AG08395 (cell line): Measurements from ENCODE around the gene TMEM231.
"Not testable (repeated sequence)": the region's sequence is repeated elsewhere in the genome, so short reads cannot be mapped to it uniquely, and the experiment has no call there.

Experiments
- DNase-seq: peaks from one replicate; pipeline ENCODE4 v3.0.0; 2012; ENCODE audit warnings: mixed read lengths, low spot score

Gene TMEM231

DNA sequence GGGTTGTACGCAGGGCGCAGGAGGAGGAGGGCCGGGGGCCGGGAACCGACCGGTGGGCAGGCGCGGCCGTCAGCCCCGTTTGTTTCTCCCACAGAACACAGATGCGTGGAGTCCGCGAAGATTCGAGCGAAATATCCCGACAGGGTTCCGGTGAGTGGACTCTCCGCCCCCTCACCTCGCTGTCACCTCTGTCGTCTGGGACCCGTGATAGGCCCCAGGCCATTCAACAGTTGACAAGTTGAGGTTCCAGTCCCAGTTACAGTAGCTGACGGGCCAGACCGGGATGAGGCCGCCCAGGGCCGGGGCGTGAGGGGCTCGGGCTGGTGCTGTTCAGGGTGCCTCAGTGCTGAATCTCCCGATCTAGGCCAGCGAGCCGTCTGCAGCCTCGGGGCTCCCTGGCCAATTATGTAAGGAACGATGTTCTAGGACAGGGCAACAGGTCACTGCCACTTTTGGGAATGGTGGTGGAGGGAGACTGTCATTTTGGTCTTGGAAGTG is 10.8 kb upstream of the TMEM231 start:
- DNase-seq, result no peak

- DNase-seq, result peak; percentile 88
Measured at GRCh38 chr16:75566040-75566757, 10.1 kb upstream of the TMEM231 start, which contains the start of gene GABARAPL2. Gene GABARAPL2, plus strand, starts transcription at chr16:75566379. Its CDS starts 108 bp downstream, at chr16:75566487.

- DNase-seq, result no peak
Measured at GRCh38 chr16:75565640-75566039, 9.6 kb upstream of the TMEM231 start.

- DNase-seq, result peak; percentile 50
Measured at GRCh38 chr16:75559564-75560372, 3.7 kb upstream of the TMEM231 start.

DNA sequence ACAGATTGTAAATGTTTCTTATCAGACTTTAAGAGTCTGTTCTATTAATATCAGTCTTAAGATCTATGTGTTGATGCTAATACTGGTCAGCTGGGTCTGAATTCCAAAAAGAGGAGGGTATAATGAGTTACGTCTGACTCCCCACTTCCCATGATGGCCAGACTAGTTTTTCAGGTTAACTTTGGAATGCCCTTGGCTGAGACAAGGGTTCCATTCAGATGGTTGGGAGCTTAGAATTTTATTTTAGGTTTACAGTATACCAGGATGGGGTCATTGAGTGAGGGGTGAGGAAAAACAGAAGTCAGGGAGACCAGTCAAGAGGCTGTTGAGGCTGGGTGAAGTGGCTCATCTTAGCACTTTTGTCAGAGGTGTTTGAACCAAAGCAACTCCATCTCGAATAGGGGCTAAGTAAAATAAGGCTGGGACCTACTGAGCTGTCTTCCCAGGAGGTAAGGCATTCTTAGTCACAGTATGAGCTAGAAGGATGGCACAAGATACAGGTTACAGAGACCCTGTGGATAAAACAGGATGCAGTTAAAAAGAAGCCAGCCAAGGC is 2.9 kb upstream of the TMEM231 start:
- DNase-seq, result no peak

GRCh38 chr16:75556431-75556950 is 439 bp upstream of the TMEM231 start:
- no peak for DNase-seq

DNA sequence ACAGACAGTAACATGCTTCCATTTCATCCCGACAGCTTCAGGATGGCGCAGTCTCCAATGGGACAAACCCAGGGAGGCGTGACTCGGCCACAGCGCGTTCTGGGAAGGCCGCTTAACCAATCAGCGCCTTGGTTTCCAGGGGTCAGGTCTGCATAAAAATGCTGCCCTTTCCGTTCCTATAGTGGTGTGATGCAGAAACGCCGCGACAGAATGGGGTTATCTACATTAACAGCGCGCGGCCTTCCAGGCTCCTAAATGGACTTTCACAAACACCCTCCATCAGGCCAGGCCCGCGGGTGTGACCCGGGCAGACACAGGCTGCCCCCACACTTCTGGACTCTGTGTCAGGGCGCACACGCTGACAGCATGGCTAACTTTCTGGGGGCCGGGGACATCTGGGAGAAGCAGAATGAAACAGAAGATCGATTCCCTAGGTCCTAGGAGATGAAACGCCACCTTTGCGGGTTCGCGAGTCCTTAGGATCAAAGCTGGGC is 792 bp downstream of the TMEM231 start:
- peak; percentile 94 for DNase-seq

DNA sequence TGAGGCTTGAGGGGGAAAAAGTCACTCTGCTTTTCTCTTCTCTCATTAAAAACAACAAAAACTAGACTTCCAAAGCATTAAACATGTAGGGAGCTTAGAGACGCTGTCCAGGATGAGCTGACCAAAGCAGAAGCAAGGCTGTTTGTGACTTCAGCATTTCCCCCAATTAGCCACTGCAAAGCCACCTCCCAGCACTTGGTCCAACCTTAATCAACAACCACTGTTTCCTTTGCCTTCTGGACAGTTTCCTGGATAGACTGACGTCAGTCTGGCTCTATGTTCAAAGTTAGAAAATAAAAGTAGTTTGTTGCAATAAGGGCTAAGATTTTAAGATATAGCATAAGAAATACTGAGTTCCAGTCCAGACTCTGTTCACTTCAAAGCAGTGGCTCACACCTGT is 3.1 kb downstream of the TMEM231 start:
- no peak for DNase-seq

DNA sequence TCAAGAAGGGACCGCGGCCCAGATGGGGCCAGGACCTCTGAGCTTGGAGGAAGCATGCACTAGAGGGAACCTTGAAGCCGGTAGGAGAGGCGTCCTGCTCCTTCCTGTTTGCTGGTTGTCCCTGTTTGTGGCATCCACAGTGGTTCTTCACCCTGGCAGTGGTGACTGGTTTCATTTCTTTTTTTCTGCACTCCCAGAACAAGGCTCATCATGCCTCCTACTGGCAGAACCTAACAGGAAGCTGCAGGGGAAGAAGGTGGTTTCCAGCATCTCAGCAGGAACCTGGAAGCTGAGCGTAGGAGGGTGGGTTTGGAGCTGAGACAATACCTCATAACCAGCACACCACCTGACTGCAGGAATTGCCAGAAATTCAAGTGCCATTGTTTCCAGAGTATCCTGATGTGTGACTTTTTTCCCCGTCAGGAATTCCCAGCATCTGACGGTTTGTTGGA is 5.8 kb downstream of the TMEM231 start:
- no peak for DNase-seq

GRCh38 chr16:75548456-75548855 is 7.6 kb downstream of the TMEM231 start:
- not testable (repeated sequence) for DNase-seq

- no peak for DNase-seq
Measured at GRCh38 chr16:75546293-75546692, 9.8 kb downstream of the TMEM231 start.

GRCh38 chr16:75545879-75546278 is 10.2 kb downstream of the TMEM231 start:
- DNase-seq, result not testable (repeated sequence)

DNA sequence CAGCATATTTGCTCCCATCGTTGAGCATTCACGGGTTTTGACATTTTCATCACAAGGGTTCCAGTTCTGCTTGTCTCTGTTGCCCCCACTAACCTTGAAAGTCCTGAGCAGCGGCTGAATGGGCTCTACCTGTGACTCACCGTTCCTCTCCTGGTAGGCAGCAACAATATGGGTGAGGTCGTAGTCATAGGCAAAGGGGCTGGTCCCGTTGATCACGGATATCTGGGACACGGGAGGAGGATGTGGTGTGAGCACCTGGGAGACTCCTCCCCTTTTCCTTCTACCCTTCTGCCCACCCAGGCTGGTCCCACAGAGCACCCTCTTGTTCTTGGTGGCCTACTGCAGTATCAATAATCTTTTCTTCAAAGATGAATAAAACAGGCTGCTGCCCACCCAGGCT is 13.6 kb downstream of the TMEM231 start:
- DNase-seq, result not testable (repeated sequence)

GRCh38 chr16:75541236-75541635 is 14.8 kb downstream of the TMEM231 start:
- DNase-seq, result no peak

DNA sequence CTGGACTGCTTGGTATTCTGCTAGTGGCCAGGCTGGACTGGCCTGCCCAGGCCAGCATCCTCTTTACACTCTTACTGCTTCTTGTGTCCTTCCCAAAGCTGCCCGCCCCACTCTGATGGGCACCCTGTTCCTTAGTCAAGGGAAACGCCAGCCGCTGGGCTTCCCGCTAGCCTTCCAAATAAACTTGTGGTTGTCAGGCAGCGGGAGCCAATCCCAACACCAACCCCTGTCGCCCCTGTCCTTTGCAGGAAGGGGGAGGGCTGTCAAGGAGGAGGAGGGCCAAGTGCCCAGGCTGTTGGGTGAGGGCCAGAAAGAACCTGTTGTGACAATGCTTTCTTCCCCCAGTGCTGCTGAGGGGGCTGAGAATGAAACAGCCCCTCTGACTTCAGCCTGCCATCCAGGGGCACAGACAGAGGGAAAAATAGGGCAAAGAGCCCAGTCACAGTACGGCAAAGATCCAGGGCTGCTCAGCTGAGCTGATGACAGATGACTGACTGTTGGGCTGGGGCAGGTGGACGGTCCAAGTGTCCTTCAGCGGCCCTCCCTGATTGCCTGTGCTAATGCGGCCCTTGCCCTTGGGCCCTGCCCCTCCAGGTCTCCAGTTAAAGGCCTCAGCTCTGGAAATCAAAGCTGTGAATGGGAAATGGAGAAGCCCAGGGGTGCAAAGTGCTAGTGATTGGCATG is 17.0 kb downstream of the TMEM231 start:
- DNase-seq, result not testable (repeated sequence)

DNA sequence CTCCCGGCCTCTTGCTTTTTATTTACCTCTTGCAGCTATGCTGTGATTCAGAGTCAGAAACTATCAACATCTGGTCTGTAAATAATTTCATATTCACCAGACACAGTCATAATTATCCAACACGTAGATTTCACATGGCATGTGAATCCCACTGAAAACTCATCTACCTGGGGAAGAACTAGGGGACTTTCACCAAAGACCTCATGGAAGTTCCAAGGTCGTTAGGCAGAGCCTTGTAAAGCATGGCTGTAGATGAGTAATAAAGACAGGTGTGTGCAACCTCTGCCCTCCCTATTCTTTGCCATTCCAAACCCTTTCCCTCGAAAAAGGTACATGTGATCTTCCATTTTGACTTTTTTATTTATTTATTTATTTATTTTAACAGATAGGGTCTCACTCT is 18.3 kb downstream of the TMEM231 start:
- DNase-seq, result no peak

- no peak for DNase-seq
Measured at GRCh38 chr16:75535901-75536300, 20.2 kb downstream of the TMEM231 start, which contains the start of gene CHST5. Gene CHST5, minus strand, starts transcription at chr16:75536108. Its CDS starts 5,724 bp downstream, at chr16:75530384.

DNA sequence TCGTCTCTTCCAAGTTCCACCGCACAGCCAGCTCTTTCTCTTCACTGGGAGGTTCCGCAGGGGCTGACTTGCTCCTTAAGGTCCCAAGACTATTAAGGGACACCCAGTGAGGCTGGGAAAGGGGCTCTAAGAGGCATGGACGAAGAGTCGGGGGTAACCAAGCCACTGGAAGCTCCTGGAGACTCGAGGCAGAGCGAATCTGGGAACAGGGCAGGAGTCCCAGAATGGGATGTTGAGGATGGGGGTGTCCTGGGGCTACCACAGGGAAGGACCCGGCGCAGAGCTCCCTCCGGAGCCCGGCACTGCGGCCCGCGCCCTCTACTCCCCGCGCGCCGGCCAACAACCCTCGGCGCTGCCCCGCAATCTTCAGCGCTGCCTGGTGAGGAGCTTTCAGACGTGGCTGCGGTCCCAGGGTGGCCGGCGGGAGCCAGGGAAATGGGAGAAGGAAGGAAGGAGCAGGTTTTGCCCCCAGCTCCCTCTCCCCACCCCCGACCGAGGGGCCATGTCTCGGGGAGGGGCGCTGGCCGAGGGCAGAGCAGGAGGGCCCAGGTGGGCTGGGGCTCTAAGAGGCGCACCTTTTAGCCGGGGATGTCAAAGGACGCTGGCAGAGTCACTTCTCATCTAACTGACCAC is 20.7 kb downstream of the TMEM231 start:
- no peak for DNase-seq

- DNase-seq, result no peak
Measured at GRCh38 chr16:75534560-75535205, 21.4 kb downstream of the TMEM231 start.

- no peak for DNase-seq
Measured at GRCh38 chr16:75532791-75533190, 23.3 kb downstream of the TMEM231 start.
